ENCODE results near the gene CD38. TPM values are rescaled to one million over a fixed set of nuclear protein-coding genes. Genes with fewer than 3 reads are reported as not detected.
"Not testable (repeated sequence)": the region's sequence is repeated elsewhere in the genome, so short reads cannot be mapped to it uniquely, and the experiment has no call there.

CD38 gene
- total RNA-seq, 2 experiments from 2014 or later = 15.0 to 17.3 TPM

DNA sequence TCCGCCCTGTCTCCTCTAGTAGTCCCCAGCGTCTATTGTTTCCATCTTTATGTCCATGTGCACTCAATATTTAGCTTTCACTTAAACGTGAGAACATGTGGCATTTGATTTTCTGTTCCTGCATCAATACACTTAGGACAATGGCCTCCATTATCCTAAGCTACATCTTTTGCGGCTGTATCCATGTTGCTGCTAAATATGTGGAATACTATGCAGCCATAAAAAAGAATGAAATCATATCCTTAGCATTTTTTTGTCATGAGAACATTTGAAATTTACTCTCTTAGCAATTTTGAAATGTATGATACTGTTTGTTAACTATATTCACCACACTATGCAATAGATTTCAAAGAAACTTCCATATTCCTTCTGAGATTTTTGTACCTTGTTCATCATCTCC is 19.8 kb upstream of the CD38 start:
- POLR2A ChIA-PET = no interaction called here
- no peak overlapping the region for H3K4me3 Mint-ChIP-seq

DNA sequence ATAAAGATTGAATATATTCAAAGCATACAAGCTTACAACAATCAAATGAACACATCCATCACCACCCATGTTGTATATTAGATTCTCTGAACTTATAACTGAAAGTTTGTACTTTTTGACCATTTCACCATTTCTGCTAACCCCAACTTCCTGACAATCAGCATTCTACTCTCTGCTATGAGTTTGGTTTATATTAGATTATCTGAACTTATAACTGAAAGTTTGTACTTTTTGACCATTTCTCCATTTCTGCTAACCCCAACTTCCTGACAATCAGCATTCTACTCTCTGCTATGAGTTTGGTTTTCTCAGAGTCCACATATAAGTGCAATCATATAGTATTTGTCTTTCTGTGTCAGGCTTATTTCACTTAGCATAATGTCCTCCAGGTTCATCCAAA is 15.7 kb upstream of the CD38 start:
- DNase-seq; H3K27me3 Mint-ChIP-seq; ATAC-seq; H3K9me3 Mint-ChIP-seq (ENCODE audit: low read depth); H3K4me3 Mint-ChIP-seq; intact Hi-C loops (cut with DNase I, micrococcal nuclease); H3K27ac Mint-ChIP-seq; H3K36me3 Mint-ChIP-seq (ENCODE audit: low read depth): not testable (repeated sequence)
- ChIA-PET CTCF (interaction anchor here (0.9 to 2.2 kb wide), 5 partner anchors 16 to 214 kb away, joined by 3 to 8 read pairs (median 4); no protein-coding TSS in a partner anchor), POLR2A (interaction anchor here (0.6 kb wide), 1 partner anchor 93 kb away, joined by 3 read pairs; no protein-coding TSS in a partner anchor)
- H3K4me1 Mint-ChIP-seq = peaks cover 26% of the 10 kb centered on the region

More for the DNA sequence above, 19.8 kb upstream of the CD38 start:
- peaks cover 43% of the 10 kb centered on the region for H3K4me1 Mint-ChIP-seq
- peaks cover 3% of the 10 kb centered on the region for H3K9me3 Mint-ChIP-seq (ENCODE audit: low read depth)
- no peaks in the 10 kb centered on the region for H3K27me3 Mint-ChIP-seq
- DNase-seq (no peak), ATAC-seq (no peak)
- CTCF ChIA-PET = interaction anchor here (0.6 to 4.6 kb wide), 8 partner anchors 12 to 49 kb away, joined by 3 to 44 read pairs (median 10); no protein-coding TSS in a partner anchor
- intact Hi-C loops (cut with DNase I, micrococcal nuclease) = loop anchor here (5.0 to 10.0 kb wide), 4 partner anchors 101 to 973 kb away; partner anchors contain the start of genes CPEB2 (in 2 of the 2) and FBXL5 (in 1 of the 2)
- H3K36me3 Mint-ChIP-seq (ENCODE audit: low read depth) = no peaks in the 10 kb centered on the region
- H3K27ac Mint-ChIP-seq = no peak overlapping the region

DNA sequence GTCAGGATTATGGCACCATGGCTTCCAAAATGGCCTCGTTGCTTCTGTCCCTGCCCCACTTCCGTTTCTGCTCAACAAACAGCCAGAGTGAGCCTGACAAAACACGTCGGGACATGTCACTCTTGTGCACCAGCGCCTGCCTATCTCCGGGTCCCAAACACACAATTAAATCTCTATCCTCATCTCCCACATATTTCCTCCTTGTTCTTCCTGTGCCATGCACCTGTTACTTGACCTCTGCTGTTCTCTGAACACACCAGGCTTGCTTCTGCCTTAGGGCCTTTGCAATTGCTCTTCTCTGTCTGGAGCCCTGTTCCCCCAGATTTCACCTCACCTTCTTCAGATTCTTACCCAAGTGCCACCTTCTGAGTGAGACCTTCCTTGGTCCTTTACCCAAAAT is 12.7 kb upstream of the CD38 start:
- no peaks in the 10 kb centered on the region for H3K27me3 Mint-ChIP-seq
- DNase-seq = no peak
- peaks cover 2% of the 10 kb centered on the region for H3K36me3 Mint-ChIP-seq (ENCODE audit: low read depth)
- H3K27ac Mint-ChIP-seq = peak overlapping the region; percentile 44
- ChIA-PET POLR2A (no interaction called here), CTCF (interaction anchor here (0.8 to 2.7 kb wide), 5 partner anchors 9 to 53 kb away, joined by 3 to 28 read pairs (median 5); no protein-coding TSS in a partner anchor)
- ATAC-seq = no peak
- H3K4me1 Mint-ChIP-seq = peaks cover 41% of the 10 kb centered on the region
- H3K4me3 Mint-ChIP-seq = no peak overlapping the region
- H3K9me3 Mint-ChIP-seq (ENCODE audit: low read depth) = peaks cover 6% of the 10 kb centered on the region
- intact Hi-C loops (cut with DNase I, micrococcal nuclease) = no loop called here

GRCh38 chr4:15765910-15766697 is 12.0 kb upstream of the CD38 start:
- DNase-seq = peak; percentile 70
- Mint-ChIP-seq H3K4me1 (peaks cover 48% of the 10 kb centered on the region), H3K9me3 (ENCODE audit: low read depth) (peaks cover 6% of the 10 kb centered on the region), H3K4me3 (peak overlapping the region; percentile 11), H3K27ac (peak overlapping the region; percentile 44), H3K36me3 (ENCODE audit: low read depth) (peaks cover 2% of the 10 kb centered on the region), H3K27me3 (no peaks in the 10 kb centered on the region)
- CTCF ChIA-PET = interaction anchor here (0.5 to 2.7 kb wide), 10 partner anchors 10 to 909 kb away, joined by 3 to 28 read pairs (median 4); no protein-coding TSS in a partner anchor
- POLR2A ChIA-PET = interaction anchor here (0.6 to 1.0 kb wide), 4 partner anchors 11 to 442 kb away, joined by 4 read pairs; no protein-coding TSS in a partner anchor
- peak; percentile 82 for ATAC-seq
- intact Hi-C loops (cut with DNase I, micrococcal nuclease) = loop anchor here (1.0 to 2.0 kb wide), 2 partner anchors 10 to 111 kb away; partner anchors contain the start of gene FBXL5 (in 1 of the 2)

- peak overlapping the region; percentile 44 for H3K27ac Mint-ChIP-seq
- no peak overlapping the region for H3K4me3 Mint-ChIP-seq
- intact Hi-C loops (cut with DNase I, micrococcal nuclease) = loop anchor here (1.0 to 2.0 kb wide), 2 partner anchors 11 to 112 kb away; partner anchors contain the start of gene FBXL5 (in 1 of the 2)
- DNase-seq (no peak), ATAC-seq (no peak)
- POLR2A ChIA-PET = interaction anchor here (0.6 to 1.0 kb wide), 2 partner anchors 10 to 29 kb away, joined by 3 to 4 read pairs; no protein-coding TSS in a partner anchor
- CTCF ChIA-PET = interaction anchor here (0.5 to 2.7 kb wide), 8 partner anchors 11 to 910 kb away, joined by 3 to 28 read pairs (median 4); no protein-coding TSS in a partner anchor
- peaks cover 55% of the 10 kb centered on the region for H3K4me1 Mint-ChIP-seq
- peaks cover 6% of the 10 kb centered on the region for H3K9me3 Mint-ChIP-seq (ENCODE audit: low read depth)
- peaks cover 2% of the 10 kb centered on the region for H3K36me3 Mint-ChIP-seq (ENCODE audit: low read depth)
- no peaks in the 10 kb centered on the region for H3K27me3 Mint-ChIP-seq
Observed at GRCh38 chr4:15766821-15767220, 11.3 kb upstream of the CD38 start.

GRCh38 chr4:15769202-15769601 is 8.9 kb upstream of the CD38 start:
- H3K9me3 Mint-ChIP-seq (ENCODE audit: low read depth) = peaks cover 4% of the 10 kb centered on the region
- intact Hi-C loops (cut with DNase I, micrococcal nuclease) = no loop called here
- ChIA-PET CTCF (interaction anchor here (1.1 to 3.8 kb wide), 3 partner anchors 9 to 26 kb away, joined by 3 to 37 read pairs (median 3); no protein-coding TSS in a partner anchor), POLR2A (no interaction called here)
- peak overlapping the region; percentile 38 for H3K27ac Mint-ChIP-seq
- ATAC-seq = no peak
- no peak for DNase-seq
- H3K4me1 Mint-ChIP-seq = peaks cover 77% of the 10 kb centered on the region
- no peaks in the 10 kb centered on the region for H3K36me3 Mint-ChIP-seq (ENCODE audit: low read depth)
- peaks cover 17% of the 10 kb centered on the region for H3K27me3 Mint-ChIP-seq
- H3K4me3 Mint-ChIP-seq = no peak overlapping the region

GRCh38 chr4:15771216-15772058 is 6.7 kb upstream of the CD38 start:
- no peaks in the 10 kb centered on the region for H3K9me3 Mint-ChIP-seq (ENCODE audit: low read depth)
- H3K4me3 Mint-ChIP-seq = peak overlapping the region; percentile 22
- peaks cover 67% of the 10 kb centered on the region for H3K4me1 Mint-ChIP-seq
- intact Hi-C loops (cut with DNase I, micrococcal nuclease) = loop anchor here (1.0 to 10.0 kb wide), 6 partner anchors 10 to 917 kb away; partner anchors contain the start of gene TAPT1 (in 1 of the 2)
- ATAC-seq (peak; percentile 90), DNase-seq (peak; percentile 50)
- peak overlapping the region; percentile 83 for H3K27ac Mint-ChIP-seq
- ChIA-PET CTCF (interaction anchor here (0.6 to 3.8 kb wide), 6 partner anchors 8 to 434 kb away, joined by 3 to 37 read pairs (median 6); no protein-coding TSS in a partner anchor), POLR2A (interaction anchor here (1.8 kb wide), 1 partner anchor 16 kb away, joined by 8 read pairs; no protein-coding TSS in a partner anchor)
- no peaks in the 10 kb centered on the region for H3K36me3 Mint-ChIP-seq (ENCODE audit: low read depth)
- peaks cover 31% of the 10 kb centered on the region for H3K27me3 Mint-ChIP-seq

- H3K4me3 Mint-ChIP-seq = no peak overlapping the region
- no peak overlapping the region for H3K27ac Mint-ChIP-seq
- intact Hi-C loops (cut with DNase I, micrococcal nuclease) = loop anchor here (5.0 to 10.0 kb wide), 3 partner anchors 451 to 919 kb away; partner anchors contain the start of gene TAPT1 (in 1 of the 2)
- CTCF ChIA-PET = interaction anchor here (1.5 to 2.6 kb wide), 3 partner anchors 17 to 120 kb away, joined by 4 to 13 read pairs (median 6); no protein-coding TSS in a partner anchor
- no peak for ATAC-seq
- H3K27me3 Mint-ChIP-seq = peaks cover 41% of the 10 kb centered on the region
- POLR2A ChIA-PET = no interaction called here
- H3K4me1 Mint-ChIP-seq = peaks cover 70% of the 10 kb centered on the region
- H3K36me3 Mint-ChIP-seq (ENCODE audit: low read depth) = no peaks in the 10 kb centered on the region
- H3K9me3 Mint-ChIP-seq (ENCODE audit: low read depth) = no peaks in the 10 kb centered on the region
- no peak for DNase-seq
Observed at GRCh38 chr4:15774020-15774420, 4.1 kb upstream of the CD38 start.

GRCh38 chr4:15776871-15777648 is 1.1 kb upstream of the CD38 start:
- H3K4me3 Mint-ChIP-seq = no peak overlapping the region
- CTCF ChIA-PET = interaction anchor here (0.8 to 1.1 kb wide), 3 partner anchors 14 to 38 kb away, joined by 3 to 6 read pairs (median 3); no protein-coding TSS in a partner anchor
- H3K4me1 Mint-ChIP-seq = peaks cover 71% of the 10 kb centered on the region
- DNase-seq (no peak), ATAC-seq (no peak)
- H3K27ac Mint-ChIP-seq = peak overlapping the region; percentile 86
- POLR2A ChIA-PET = interaction anchor here (0.6 to 1.3 kb wide), 3 partner anchors 11 to 22 kb away, joined by 4 to 6 read pairs (median 4); no protein-coding TSS in a partner anchor
- peaks cover 41% of the 10 kb centered on the region for H3K27me3 Mint-ChIP-seq
- peaks cover 23% of the 10 kb centered on the region for H3K36me3 Mint-ChIP-seq (ENCODE audit: low read depth)
- intact Hi-C loops (cut with DNase I, micrococcal nuclease) = loop anchor here (5.0 to 10.0 kb wide), 4 partner anchors 95 to 922 kb away; partner anchors contain the start of genes TAPT1 (in 2 of the 2) and FAM200B (in 1 of the 2)
- H3K9me3 Mint-ChIP-seq (ENCODE audit: low read depth) = no peaks in the 10 kb centered on the region

Data from activated CD4-positive, alpha-beta T cell treated with anti-CD3 and anti-CD28 coated beads for 36 hours (primary cell).